Measurements from ENCODE around the gene SIAH2.

DNA sequence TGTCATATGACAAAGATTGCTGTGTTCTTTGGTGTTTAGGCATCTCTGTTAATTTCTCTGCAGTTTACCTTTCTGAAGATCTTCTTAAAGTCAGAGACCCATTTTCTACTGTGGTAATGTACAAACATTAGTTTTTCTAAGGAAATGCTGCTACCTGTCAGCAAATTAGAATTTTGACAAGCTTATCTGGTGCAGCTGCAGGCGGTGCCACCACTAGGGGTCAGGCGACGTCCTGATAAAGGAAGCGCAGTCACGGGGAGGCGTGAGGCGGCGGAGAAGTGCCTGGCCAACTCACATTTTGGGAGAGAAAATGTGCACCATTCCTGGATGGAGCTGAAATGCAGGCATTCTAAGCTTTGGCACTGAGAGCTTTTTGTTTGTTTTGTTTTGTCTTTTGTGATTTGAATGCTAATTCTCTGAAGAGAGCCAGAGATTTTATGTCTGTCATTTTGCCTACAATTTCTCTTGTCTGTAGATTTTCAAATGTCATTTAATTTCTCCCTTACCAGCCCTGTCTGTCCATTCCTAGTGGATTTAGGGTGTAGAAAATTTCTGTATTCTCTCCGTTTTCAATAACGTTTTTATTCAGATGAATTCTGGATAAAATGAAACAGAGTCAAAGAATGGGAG lies 24.9 kb upstream of the SIAH2 start:
- TF ChIP-seq CTCF (IDR thresholded peaks at IDR 0.05) (peak; percentile 86 to 95 (median 93)), POLR2A (IDR thresholded peaks at IDR 0.05) (no peak)
